T-cell (primary cell): ENCODE results near the gene OXTR. TPM values are rescaled to one million over a fixed set of nuclear protein-coding genes. Genes with fewer than 3 reads are reported as not detected.

Experiments used
- ATAC-seq, 4 experiments: fragments of 200-7000 bp in 3 of 4; fragments of 150-1000 bp in 1 of 4; cut with Tn5 transposase; replicated peaks in 1 of 4; 1 replicate in 3 of 4; 2 replicates in 1 of 4; pipeline ENCODE4 v1.10.0; 2021; ENCODE audit warnings: moderate library complexity in 3 of 4, mild to moderate bottlenecking in 2 of 4, moderate number of reproducible peaks in 1 of 4
- CTCF ChIA-PET, 2 donors: fragments of 300-600 bp; sonication (Branson Sonifier 250); formaldehyde crosslinking; loops; one replicate each; lab custom pipeline; 2022; ENCODE audit warnings: antibody characterized with exemption in 2 of 2; lab: Charles Lee
- POLR2A ChIA-PET, 2 donors: fragments of 300-600 bp; sonication (Branson Sonifier 250); formaldehyde crosslinking; loops; one replicate each; lab custom pipeline; 2022; ENCODE audit warnings: antibody characterized with exemption in 2 of 2; lab: Charles Lee
- DNase-seq, 35 experiments: peaks; one replicate each; pipeline versions ENCODE4 v3.0.0 to v3.0.0-alpha.2; 2013 to 2023
- H3K27ac ChIP-seq: one replicate; pipeline ENCODE4 v1.5.1; 2013; ENCODE audit warnings: low read length
- H3K27me3 ChIP-seq, 2 experiments: replicated peaks in 1 of 2; 1 replicate in 1 of 2; 2 replicates in 1 of 2; pipeline versions ENCODE4 v1.6.1 to v1.7.0; 2013; ENCODE audit warnings: low read length in 1 of 2, mixed read lengths in 1 of 2; ENCODE audit not compliant: control insufficient read depth in 2 of 2, insufficient read depth in 2 of 2; ENCODE audit errors: extremely low read depth in 1 of 2
- H3K36me3 ChIP-seq, 2 donors: 1 replicate in 1 of 2; 2 replicates in 1 of 2; pipeline versions ENCODE4 v1.6.1 to v1.7.0; 2013; ENCODE audit warnings: low read length in 1 of 2; ENCODE audit not compliant: control insufficient read depth in 2 of 2, insufficient read depth in 1 of 2; ENCODE audit errors: extremely low read depth in 1 of 2
- H3K4me1 ChIP-seq, 2 experiments: 1 replicate in 1 of 2; 2 replicates in 1 of 2; pipeline versions ENCODE4 v1.6.1 to v1.7.0; 2013; ENCODE audit warnings: low read length in 2 of 2, mixed read lengths in 1 of 2; ENCODE audit not compliant: insufficient read depth in 2 of 2, control insufficient read depth in 1 of 2; ENCODE audit errors: extremely low read depth in 1 of 2
- H3K4me3 ChIP-seq, 2 donors: 1 replicate in 1 of 2; 2 replicates in 1 of 2; pipeline versions ENCODE4 v1.5.1 to v1.7.0; 2013; ENCODE audit warnings: mild to moderate bottlenecking in 2 of 2, low read length in 1 of 2, moderate library complexity in 1 of 2; ENCODE audit not compliant: control insufficient read depth in 1 of 2; ENCODE audit errors: extremely low read depth in 1 of 2
- H3K9me3 ChIP-seq: 2 replicates; pipeline ENCODE4 v1.7.0; 2013
- H3K27ac Mint-ChIP-seq, 2 donors: one replicate each; pipeline ENCODE4 v1.8.0; 2020 to 2021; ENCODE audit warnings: mild to moderate bottlenecking in 2 of 2, mixed read lengths in 2 of 2
- H3K27me3 Mint-ChIP-seq, 2 donors: one replicate each; pipeline ENCODE4 v1.8.0; 2021 to 2022; ENCODE audit warnings: mixed read lengths in 2 of 2
- H3K36me3 Mint-ChIP-seq: one replicate; pipeline ENCODE4 v1.8.0; 2021; ENCODE audit warnings: mixed read lengths
- H3K4me1 Mint-ChIP-seq, 3 donors: one replicate each; pipeline ENCODE4 v1.8.0; 2020 to 2022; ENCODE audit warnings: mixed read lengths in 3 of 3, mild to moderate bottlenecking in 1 of 3
- H3K4me3 Mint-ChIP-seq, 3 donors: one replicate each; pipeline ENCODE4 v1.8.0; 2020 to 2022; ENCODE audit warnings: mild to moderate bottlenecking in 3 of 3, mixed read lengths in 3 of 3, moderate library complexity in 3 of 3
- H3K9me3 Mint-ChIP-seq, 3 donors: one replicate each; pipeline ENCODE4 v1.8.0; 2020 to 2022; ENCODE audit warnings: mixed read lengths in 3 of 3
- WGBS: methylation state at CpG from one replicate; pipeline ENCODE4 v1.1.5; 2013; ENCODE audit warnings: missing lambda C conversion rate; ENCODE audit not compliant: insufficient coverage; 5-methylcytosine and 5-hydroxymethylcytosine counted together
- total RNA-seq, 35 experiments: library from RNA in 6 of 35; stranded (reverse) in 6 of 35; fragments of 120-200 nt in 1 of 35; gene quantifications; one replicate each; pipeline versions ENCODE4 v1.2.1 to v1.2.4 and lab custom pipeline; 2013 to 2026

Gene OXTR
- total RNA-seq (under 1 TPM; 0.10 to 0.63 (median 0.18) TPM), total RNA-seq (lab: John Stamatoyannopoulos, UW) (0 to 1.9 (median 0.28) reads per million in 29 experiments)
- total RNA-seq (2013) = 0.15 TPM

DNA sequence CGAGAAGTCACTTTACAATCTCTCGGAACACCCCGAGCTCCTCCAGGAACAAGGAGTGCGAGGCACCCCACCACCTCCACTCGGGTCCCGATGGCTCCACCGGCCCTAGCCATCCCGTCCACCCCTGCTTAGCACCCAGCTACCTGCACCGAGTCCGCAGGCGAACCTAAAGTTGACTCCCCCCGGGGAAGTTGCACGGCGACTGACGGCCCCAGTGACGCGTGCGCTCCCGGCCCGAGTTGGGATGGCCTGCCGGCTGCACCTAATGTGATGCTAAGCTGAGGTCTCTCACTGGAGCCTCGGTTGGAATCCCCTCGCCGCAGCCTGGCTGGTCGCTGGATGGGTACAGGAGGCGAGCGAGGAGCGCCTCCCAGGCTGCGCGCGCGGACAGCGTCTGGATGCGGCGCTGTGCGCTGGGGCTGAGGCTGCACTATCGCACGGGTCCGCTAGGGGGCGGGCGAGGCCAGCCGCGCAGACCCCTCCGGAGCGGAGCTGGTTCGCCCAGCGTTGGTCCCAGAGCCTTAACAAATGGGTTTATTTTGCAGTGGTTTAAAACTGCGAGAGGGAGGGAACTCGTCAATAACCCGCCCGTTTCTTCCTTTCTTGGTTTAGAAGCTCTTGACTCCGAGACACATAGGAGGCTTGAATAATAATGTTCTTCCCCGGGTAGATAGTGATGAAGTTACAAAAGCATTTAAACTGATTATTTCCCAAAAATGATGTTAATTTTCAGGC lies at the start of gene OXTR:
Gene OXTR (minus strand): TSS at position 526 of the 735 bp plus-strand sequence. CDS start 1,426 bp downstream, outside the sequence.
- H3K27me3 Mint-ChIP-seq = peaks cover 42 to 44% of the 10 kb centered on the region in 2 donors

DNA sequence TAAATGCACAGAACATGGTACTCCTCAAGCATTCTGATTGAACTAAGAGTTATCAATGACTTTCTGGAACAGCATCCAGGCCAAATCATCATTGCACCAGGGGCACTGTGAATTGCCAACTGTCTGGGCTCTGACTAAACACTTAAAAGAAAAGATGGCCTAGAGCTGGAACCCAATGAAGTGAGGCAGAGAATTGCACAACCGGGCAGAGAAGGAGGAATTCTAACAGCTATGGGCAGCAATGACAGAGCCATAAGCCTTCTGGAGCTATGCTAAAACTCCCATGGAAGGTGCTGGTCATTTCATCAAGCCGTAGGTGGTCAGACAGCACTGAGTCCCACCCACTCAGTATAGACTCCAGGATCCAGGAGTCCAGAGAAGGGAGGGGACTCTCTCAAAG lies 48.1 kb upstream of the OXTR start:
- ChIA-PET CTCF (no interaction called here), POLR2A (no interaction called here)
- WGBS = 100% methylated on average over 1 of the region's 2 CpGs
- H3K27ac Mint-ChIP-seq = no peak overlapping the region
- Histone ChIP-seq H3K4me3 (no peak overlapping the region), H3K27ac (no peak overlapping the region), H3K27me3 (no peaks in the 10 kb centered on the region), H3K9me3 (no peaks in the 10 kb centered on the region), H3K36me3 (no peaks in the 10 kb centered on the region), H3K4me1 (no peaks in the 10 kb centered on the region)
- no peaks in the 10 kb centered on the region for H3K4me1 Mint-ChIP-seq
- peaks cover 22 to 31% (median 23%) of the 10 kb centered on the region in 3 donors for H3K9me3 Mint-ChIP-seq
- ATAC-seq (no peak), DNase-seq (no peak)
- H3K27me3 Mint-ChIP-seq = no peaks in the 10 kb centered on the region
- H3K4me3 Mint-ChIP-seq = no peak overlapping the region
- peaks cover 6% of the 10 kb centered on the region for H3K36me3 Mint-ChIP-seq

More for the DNA sequence above, at the start of gene OXTR:
- no peak within 1 kb of the TSS for H3K27ac ChIP-seq
- peaks cover 12 to 16% (median 15%) of the 10 kb centered on the region in 3 donors for H3K4me1 Mint-ChIP-seq
- H3K4me3 ChIP-seq = no peak within 1 kb of the TSS
- 11% methylated on average over 48 of the region's 53 CpGs for WGBS
- peak within 1 kb of the TSS; percentile 21 to 60 (median 49) for H3K4me3 Mint-ChIP-seq
- no peaks in the 10 kb centered on the region for H3K9me3 Mint-ChIP-seq
- H3K4me1 ChIP-seq = peaks cover 0 to 15% of the 10 kb centered on the region in 2 experiments
- DNase-seq = peak in 20 of 35 experiments; percentile 3 to 54 (median 22)
- H3K36me3 Mint-ChIP-seq = no peaks in the 10 kb centered on the region
- no peaks in the 10 kb centered on the region for H3K9me3 ChIP-seq
- ChIA-PET POLR2A (no interaction called here), CTCF (interaction anchor here (0.7 to 1.1 kb wide), 3 partner anchors 9 to 29 kb away, joined by 3 to 4 read pairs (median 3); no protein-coding TSS in a partner anchor)
- H3K27me3 ChIP-seq = peaks cover 0 to 28% of the 10 kb centered on the region in 2 experiments
- ATAC-seq = peak; percentile 40 to 79 (median 70)
- no peaks in the 10 kb centered on the region for H3K36me3 ChIP-seq
- H3K27ac Mint-ChIP-seq = peak within 1 kb of the TSS in 1 of 2 donors; percentile 23

DNA sequence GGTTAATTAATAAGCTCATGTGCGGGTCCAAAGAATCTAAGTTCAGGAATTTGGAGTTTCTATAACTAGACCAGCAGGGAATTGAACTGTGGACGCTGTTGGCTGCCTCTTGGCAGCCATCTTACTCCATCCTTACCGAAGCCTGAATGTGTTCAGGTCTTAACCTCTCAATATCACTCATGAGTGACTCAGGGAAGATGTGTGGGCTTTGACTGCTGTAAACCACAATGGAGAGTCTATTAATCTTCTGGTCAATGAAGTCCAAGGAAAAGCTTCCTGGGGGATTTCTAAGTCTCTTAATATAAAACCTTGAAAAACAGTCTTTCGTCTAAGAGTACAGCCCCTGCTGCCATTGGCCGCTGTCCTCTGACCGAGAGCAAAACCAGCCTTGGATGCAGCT lies 46.7 kb upstream of the OXTR start:
- H3K36me3 Mint-ChIP-seq = peaks cover 6% of the 10 kb centered on the region
- CTCF ChIA-PET = no interaction called here
- no peak overlapping the region for H3K4me3 ChIP-seq
- no peak overlapping the region for H3K4me3 Mint-ChIP-seq
- 100% methylated on average over 3 of the region's 6 CpGs for WGBS
- H3K4me1 ChIP-seq = no peaks in the 10 kb centered on the region
- no peaks in the 10 kb centered on the region for H3K9me3 ChIP-seq
- peaks cover 16 to 25% (median 19%) of the 10 kb centered on the region in 3 donors for H3K9me3 Mint-ChIP-seq
- POLR2A ChIA-PET = no interaction called here
- H3K36me3 ChIP-seq = no peaks in the 10 kb centered on the region
- DNase-seq (no peak), ATAC-seq (no peak)
- no peaks in the 10 kb centered on the region for H3K27me3 Mint-ChIP-seq
- no peak overlapping the region for H3K27ac Mint-ChIP-seq
- H3K27me3 ChIP-seq = no peaks in the 10 kb centered on the region
- H3K4me1 Mint-ChIP-seq = no peaks in the 10 kb centered on the region
- no peak overlapping the region for H3K27ac ChIP-seq

GRCh38 chr3:8813411-8813810 lies 44.0 kb upstream of the OXTR start:
- H3K27ac ChIP-seq = no peak overlapping the region
- WGBS = 75% methylated on average over 1 of the region's 1 CpG
- H3K27me3 ChIP-seq = no peaks in the 10 kb centered on the region
- Mint-ChIP-seq H3K36me3 (no peaks in the 10 kb centered on the region), H3K4me1 (no peaks in the 10 kb centered on the region), H3K27ac (no peak overlapping the region), H3K9me3 (peaks cover 5 to 8% (median 5%) of the 10 kb centered on the region in 3 donors), H3K27me3 (no peaks in the 10 kb centered on the region), H3K4me3 (no peak overlapping the region)
- no peak for ATAC-seq
- H3K4me1 ChIP-seq = no peaks in the 10 kb centered on the region
- H3K4me3 ChIP-seq = no peak overlapping the region
- POLR2A ChIA-PET = no interaction called here
- DNase-seq = no peak
- CTCF ChIA-PET = no interaction called here
- H3K36me3 ChIP-seq = no peaks in the 10 kb centered on the region
- no peaks in the 10 kb centered on the region for H3K9me3 ChIP-seq

- WGBS = no CpG with 5 or more reads among the region's 2 CpGs
- no peak for ATAC-seq
- CTCF ChIA-PET = no interaction called here
- no peaks in the 10 kb centered on the region for H3K9me3 Mint-ChIP-seq
- DNase-seq = no peak
- no peaks in the 10 kb centered on the region for H3K27me3 Mint-ChIP-seq
- H3K27ac ChIP-seq = no peak overlapping the region
- no peaks in the 10 kb centered on the region for H3K36me3 ChIP-seq
- POLR2A ChIA-PET = no interaction called here
- no peaks in the 10 kb centered on the region for H3K36me3 Mint-ChIP-seq
- H3K27ac Mint-ChIP-seq = no peak overlapping the region
- H3K4me3 Mint-ChIP-seq = no peak overlapping the region
- no peaks in the 10 kb centered on the region for H3K4me1 ChIP-seq
- H3K9me3 ChIP-seq = no peaks in the 10 kb centered on the region
- H3K4me1 Mint-ChIP-seq = no peaks in the 10 kb centered on the region
- no peak overlapping the region for H3K4me3 ChIP-seq
- no peaks in the 10 kb centered on the region for H3K27me3 ChIP-seq
Observed at GRCh38 chr3:8810561-8810960, 41.1 kb upstream of the OXTR start.

DNA sequence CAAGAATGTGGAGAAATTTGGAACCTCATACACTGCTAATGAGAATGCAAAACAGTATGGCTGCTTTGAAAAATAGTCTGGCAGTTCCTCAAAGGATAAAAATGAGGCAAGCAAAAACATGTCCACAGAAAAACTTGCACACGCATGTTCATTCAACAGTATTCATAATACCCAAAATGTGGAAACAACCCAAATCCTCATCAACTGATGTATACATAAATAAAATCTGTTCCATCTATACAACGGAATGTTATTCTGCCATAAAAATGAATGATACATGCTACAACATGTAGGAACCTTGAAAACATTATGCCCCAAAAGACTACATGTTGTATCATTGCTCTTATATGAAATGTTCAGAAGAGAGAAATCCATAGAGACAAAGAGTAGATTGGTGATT lies 36.4 kb upstream of the OXTR start:
- no peak for ATAC-seq
- Mint-ChIP-seq H3K27ac (no peak overlapping the region), H3K9me3 (peaks cover 0 to 6% (median 5%) of the 10 kb centered on the region in 3 donors), H3K4me1 (no peaks in the 10 kb centered on the region), H3K4me3 (no peak overlapping the region), H3K36me3 (no peaks in the 10 kb centered on the region), H3K27me3 (no peaks in the 10 kb centered on the region)
- no peaks in the 10 kb centered on the region for H3K27me3 ChIP-seq
- H3K9me3 ChIP-seq = no peaks in the 10 kb centered on the region
- ChIA-PET POLR2A (no interaction called here), CTCF (no interaction called here)
- no peak for DNase-seq
- no peak overlapping the region for H3K27ac ChIP-seq
- no peaks in the 10 kb centered on the region for H3K4me1 ChIP-seq
- no peaks in the 10 kb centered on the region for H3K36me3 ChIP-seq
- WGBS = 100% methylated on average over 1 of the region's 2 CpGs
- no peak overlapping the region for H3K4me3 ChIP-seq
